ENCODE measurements around the gene PKDCC. TPM values are rescaled to one million over a fixed set of nuclear protein-coding genes. Genes with fewer than 3 reads are reported as not detected.

The PKDCC gene
- total and polyA plus RNA-seq, 4 donors, result 2.0 to 76.0 (median 19.8) TPM

GRCh38 chr2:42074661-42075060, 26.8 kb downstream of the PKDCC start:
- no peaks in the 10 kb centered on the region for H3K36me3 ChIP-seq (ENCODE audit: control insufficient read depth in 4 of 4, insufficient read depth in 3 of 4, low read depth in 1 of 4, low read length in 3 of 4)
- no peak for DNase-seq (ENCODE audit: low spot score)
- no peaks in the 10 kb centered on the region for H3K9me3 ChIP-seq (ENCODE audit: control insufficient read depth in 4 of 4, low read length in 3 of 4)
- H3K9ac ChIP-seq (ENCODE audit: low read depth in 1 of 2, low read length in 2 of 2), result no peak overlapping the region
- 80% methylated on average over 2 of the region's 2 CpGs for WGBS
- no peak overlapping the region for H3K27ac ChIP-seq (ENCODE audit: low read depth in 1 of 2, low read length in 2 of 2)
- H3K27me3 ChIP-seq (ENCODE audit: control insufficient read depth in 4 of 4, insufficient read depth in 4 of 4, low read length in 3 of 4), result no peaks in the 10 kb centered on the region
- H3K4me1 ChIP-seq (ENCODE audit: control insufficient read depth in 4 of 4, insufficient read depth in 4 of 4, low read length in 3 of 4), result peaks cover 0 to 3% (median 0%) of the 10 kb centered on the region in 4 donors
- no peak for TF ChIP-seq CTCF (IDR thresholded peaks at IDR 0.05; ENCODE audit: low read depth, low read length, missing input control)
- no peak for TF ChIP-seq SP1 (IDR thresholded peaks at IDR 0.05)
- TF ChIP-seq TAF1 (conservative IDR thresholded peaks at IDR 0.05), result no peak
- TF ChIP-seq GABPA (IDR thresholded peaks at IDR 0.05 in 1 of 2, conservative IDR thresholded peaks at IDR 0.05 in 1 of 2), result no peak
- TF ChIP-seq YY1 (IDR thresholded peaks at IDR 0.05), result no peak
- TF ChIP-seq FOXA1 (IDR thresholded peaks at IDR 0.05), result no peak
- TF ChIP-seq JUND (IDR thresholded peaks at IDR 0.05), result no peak
- TF ChIP-seq EGR1 (IDR thresholded peaks at IDR 0.05; ENCODE audit: low read depth in 2 of 2), result no peak
- TF ChIP-seq ATF3 (IDR thresholded peaks at IDR 0.05), result no peak
- no peak for TF ChIP-seq FOXA2 (IDR thresholded peaks at IDR 0.05)
- no peak overlapping the region for H3K4me3 ChIP-seq (ENCODE audit: low read depth in 1 of 3, low read length in 3 of 3)

DNA sequence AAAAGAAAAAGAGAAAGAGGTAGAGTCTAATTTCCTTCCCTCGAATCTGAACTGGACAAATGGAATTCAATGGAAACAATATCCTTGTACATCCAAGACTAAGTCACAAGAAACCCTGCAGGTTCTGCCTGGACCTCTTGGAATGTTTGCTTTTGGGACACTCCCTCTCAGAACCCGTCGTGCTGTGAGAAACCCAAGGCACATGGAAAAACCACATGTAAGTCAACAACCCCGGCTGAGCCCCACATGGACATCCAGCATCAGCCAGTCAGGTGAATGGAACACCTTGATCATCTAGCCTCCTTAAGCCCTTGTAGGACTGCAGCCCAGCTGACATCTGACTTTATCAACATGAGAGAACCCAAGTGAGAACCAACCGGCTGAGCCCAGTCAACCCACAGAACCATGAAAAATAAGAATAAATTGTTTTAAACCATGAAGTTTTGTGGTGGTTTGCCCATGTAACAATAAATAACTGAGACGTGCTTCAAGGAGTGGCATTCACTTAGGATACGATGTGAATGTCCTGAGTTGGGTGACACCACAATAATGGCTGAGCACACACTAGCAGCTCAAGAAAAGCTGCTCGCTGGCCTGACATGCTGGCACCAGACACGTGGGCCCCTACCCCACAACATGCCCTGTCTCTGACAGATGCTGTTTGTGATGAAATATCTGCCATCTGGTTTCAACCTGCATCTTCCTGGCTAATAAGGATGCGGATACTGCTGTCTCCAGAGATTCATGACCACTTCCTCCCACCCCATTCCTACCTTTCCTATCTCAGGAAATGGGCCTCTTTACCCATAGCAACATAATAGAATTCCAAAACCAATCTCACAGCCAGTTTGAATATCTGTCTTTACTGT, 28.8 kb downstream of the PKDCC start:
- WGBS, result 87% methylated on average over 10 of the region's 10 CpGs
- H3K4me1 ChIP-seq (ENCODE audit: control insufficient read depth in 4 of 4, insufficient read depth in 4 of 4, low read length in 3 of 4), result peaks cover 0 to 3% (median 0%) of the 10 kb centered on the region in 4 donors
- no peak overlapping the region for H3K27ac ChIP-seq (ENCODE audit: low read depth in 1 of 2, low read length in 2 of 2)
- H3K36me3 ChIP-seq (ENCODE audit: control insufficient read depth in 4 of 4, insufficient read depth in 3 of 4, low read depth in 1 of 4, low read length in 3 of 4), result no peaks in the 10 kb centered on the region
- no peak for DNase-seq (ENCODE audit: low spot score)
- no peak overlapping the region for H3K9ac ChIP-seq (ENCODE audit: low read depth in 1 of 2, low read length in 2 of 2)
- TF ChIP-seq HNF4A (conservative IDR thresholded peaks at IDR 0.05), result no peak
- no peak for TF ChIP-seq TAF1 (conservative IDR thresholded peaks at IDR 0.05)
- no peak for TF ChIP-seq JUND (IDR thresholded peaks at IDR 0.05)
- no peak for TF ChIP-seq CTCF (IDR thresholded peaks at IDR 0.05; ENCODE audit: low read depth, low read length, missing input control)
- TF ChIP-seq FOXA2 (IDR thresholded peaks at IDR 0.05), result no peak
- TF ChIP-seq FOXA1 (IDR thresholded peaks at IDR 0.05), result no peak
- TF ChIP-seq ZBTB33 (IDR thresholded peaks at IDR 0.05), result no peak
- TF ChIP-seq GABPA (IDR thresholded peaks at IDR 0.05 in 1 of 2, conservative IDR thresholded peaks at IDR 0.05 in 1 of 2), result no peak
- H3K9me3 ChIP-seq (ENCODE audit: control insufficient read depth in 4 of 4, low read length in 3 of 4), result no peaks in the 10 kb centered on the region
- no peak overlapping the region for H3K4me3 ChIP-seq (ENCODE audit: low read depth in 1 of 3, low read length in 3 of 3)
- H3K27me3 ChIP-seq (ENCODE audit: control insufficient read depth in 4 of 4, insufficient read depth in 4 of 4, low read length in 3 of 4), result no peaks in the 10 kb centered on the region

All from liver (tissue), 9 donors.